Measurements from ENCODE around the gene MED15. TPM values are rescaled to one million over a fixed set of nuclear protein-coding genes. Genes with fewer than 3 reads are reported as not detected.

The MED15 gene
- total and polyA plus RNA-seq, 10 of the 15 experiments (the other 5 are each of a cell fraction or from before 2014, with no cell fraction given): 1.4 to 75.2 (median 26.9) TPM

DNA sequence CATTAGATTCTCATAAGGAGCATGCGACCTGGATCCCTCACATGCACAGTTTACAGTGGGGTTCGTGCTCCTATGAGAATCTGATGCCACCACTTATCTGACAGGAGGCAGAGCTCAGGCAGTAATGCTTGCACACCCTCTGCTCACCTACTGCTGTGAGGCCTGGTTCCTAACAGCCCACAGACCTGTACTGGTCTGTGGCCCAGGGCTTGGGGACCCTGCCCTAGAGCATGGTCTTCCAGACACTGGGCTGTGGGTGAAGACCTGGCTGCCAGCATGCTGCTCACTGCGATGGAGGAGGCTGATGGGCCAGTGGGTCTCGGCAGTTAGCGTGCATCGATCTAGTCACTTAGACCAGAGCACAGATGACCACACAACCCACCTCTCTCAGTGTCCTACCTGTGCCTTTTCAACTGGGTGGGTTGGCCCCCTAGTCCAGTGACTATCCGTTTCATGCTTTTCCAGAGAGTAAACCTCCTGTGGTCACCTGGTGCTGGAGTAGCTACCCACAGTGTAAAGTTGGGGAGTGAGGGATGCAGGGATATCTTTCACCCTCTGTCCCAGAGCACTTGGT lies 21.1 kb downstream of the MED15 start:
- POLR2A ChIA-PET: no interaction called here
- H3K9ac ChIP-seq (ENCODE audit: control insufficient read depth, insufficient read depth, low read length): no peak overlapping the region
- H3K4me1 ChIP-seq (ENCODE audit: control insufficient read depth, insufficient read depth, low read length): peaks cover 8% of the 10 kb centered on the region
- peaks cover 19 to 25% of the 10 kb centered on the region in 2 experiments for H3K36me3 ChIP-seq (ENCODE audit: control insufficient read depth in 2 of 2, insufficient read depth in 2 of 2, low read length in 1 of 2)
- intact Hi-C loops (cut with micrococcal nuclease; ENCODE audit: unreplicated experiment) (no loop called here), in situ Hi-C loops (cut with MboI) (no loop called here)
- H3K79me2 ChIP-seq (ENCODE audit: control insufficient read depth, insufficient read depth, low read length): peaks cover 75% of the 10 kb centered on the region
- CTCF ChIA-PET: no interaction called here
- H3K4me3 ChIP-seq: no peak overlapping the region
- no peak overlapping the region for H2AFZ ChIP-seq (ENCODE audit: control insufficient read depth, low read depth, low read length)
- no peaks in the 10 kb centered on the region for H3K9me3 ChIP-seq (replicated peaks; ENCODE audit: control insufficient read depth, insufficient read depth, low read length)
- FAIRE-seq (no peak), ATAC-seq (no peak), DNase-seq (ENCODE audit: low read depth, low spot score) (no peak)
- H3K4me2 ChIP-seq (ENCODE audit: control insufficient read depth, insufficient read depth): no peak overlapping the region
- no peaks in the 10 kb centered on the region for H3K27me3 ChIP-seq (replicated peaks in 1 of 2; ENCODE audit: control insufficient read depth in 2 of 2, insufficient read depth in 2 of 2, low read length in 1 of 2)
- SMC1A ChIA-PET (ENCODE audit: uncharacterized antibody, unreplicated experiment): no interaction called here
- BruUV-seq (replicated peaks): no TSS peak
- 89% methylated on average over 7 of the region's 7 CpGs for WGBS (ENCODE audit: insufficient coverage, insufficient replicate concordance, low lambda C conversion rate, missing lambda C conversion rate)
- peaks cover 7% of the 10 kb centered on the region for H4K20me1 ChIP-seq (ENCODE audit: control insufficient read depth, insufficient read depth)
- RAD21 ChIA-PET (ENCODE audit: unreplicated experiment): no interaction called here
- no peak overlapping the region for H3K27ac ChIP-seq (ENCODE audit: control insufficient read depth, insufficient read depth)
- TF ChIP-seq CHD2 (IDR thresholded peaks at IDR 0.05; ENCODE audit: borderline replicate concordance, low read depth, low read length) (no peak), CBX5 (IDR thresholded peaks at IDR 0.05; ENCODE audit: low read depth) (no peak), DPF2 (IDR thresholded peaks at IDR 0.05) (no peak), NKRF (conservative IDR thresholded peaks at IDR 0.05) (no peak), EED (IDR thresholded peaks at IDR 0.05; ENCODE audit: low read depth) (no peak), POLR2AphosphoS5 (IDR thresholded peaks at IDR 0.05; ENCODE audit: low read length) (no peak), ZBTB33 (IDR thresholded peaks at IDR 0.05) (no peak), SUZ12 (IDR thresholded peaks at IDR 0.05; ENCODE audit: unreplicated experiment) (no peak), MTA2 (IDR thresholded peaks at IDR 0.05; ENCODE audit: low read depth) (no peak), ZNF622 (IDR thresholded peaks at IDR 0.05) (no peak), SKIL (IDR thresholded peaks at IDR 0.05; ENCODE audit: low read depth, poor library complexity, severe bottlenecking) (no peak), NFYB (IDR thresholded peaks at IDR 0.05; ENCODE audit: insufficient read depth, low read depth, low read length) (no peak), MYB (IDR thresholded peaks at IDR 0.05; ENCODE audit: borderline replicate concordance, low read depth, low read length) (no peak), EZH2 (IDR thresholded peaks at IDR 0.05; ENCODE audit: borderline replicate concordance, control insufficient read depth, low read depth, low read length) (no peak), CHD1 (IDR thresholded peaks at IDR 0.05; ENCODE audit: low read depth, low read length) (no peak), MEF2B (IDR thresholded peaks at IDR 0.05; ENCODE audit: partially characterized antibody, poor library complexity, severe bottlenecking) (no peak)
- TF ChIP-seq, protein P1, sequence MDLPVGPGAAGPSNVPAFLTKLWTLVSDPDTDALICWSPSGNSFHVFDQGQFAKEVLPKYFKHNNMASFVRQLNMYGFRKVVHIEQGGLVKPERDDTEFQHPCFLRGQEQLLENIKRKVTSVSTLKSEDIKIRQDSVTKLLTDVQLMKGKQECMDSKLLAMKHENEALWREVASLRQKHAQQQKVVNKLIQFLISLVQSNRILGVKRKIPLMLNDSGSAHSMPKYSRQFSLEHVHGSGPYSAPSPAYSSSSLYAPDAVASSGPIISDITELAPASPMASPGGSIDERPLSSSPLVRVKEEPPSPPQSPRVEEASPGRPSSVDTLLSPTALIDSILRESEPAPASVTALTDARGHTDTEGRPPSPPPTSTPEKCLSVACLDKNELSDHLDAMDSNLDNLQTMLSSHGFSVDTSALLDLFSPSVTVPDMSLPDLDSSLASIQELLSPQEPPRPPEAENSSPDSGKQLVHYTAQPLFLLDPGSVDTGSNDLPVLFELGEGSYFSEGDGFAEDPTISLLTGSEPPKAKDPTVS (IDR thresholded peaks at IDR 0.05; ENCODE audit: low read depth, low read length): no peak

Measured in GM12878 (cell line).